IPS DF 4.7 (cell line): Measurements from ENCODE around the gene TSPAN15.

Source experiments
- DNase-seq: peaks from one replicate; pipeline ENCODE4 v3.0.0-alpha.2; 2013; ENCODE audit warnings: low spot score; ENCODE audit errors: extremely low read depth

TSPAN15 gene

GRCh38 chr10:69538461-69538860, 87.2 kb downstream of the TSPAN15 start:
- no peak for DNase-seq

GRCh38 chr10:69541463-69541862, 90.2 kb downstream of the TSPAN15 start:
- no peak for DNase-seq

GRCh38 chr10:69549959-69550358, 98.7 kb downstream of the TSPAN15 start:
- DNase-seq: no peak

GRCh38 chr10:69552268-69552667, 101.0 kb downstream of the TSPAN15 start:
- no peak for DNase-seq

- no peak for DNase-seq
Measured at GRCh38 chr10:69553328-69553727, 102.1 kb downstream of the TSPAN15 start.

- DNase-seq: no peak
Measured at GRCh38 chr10:69554611-69555010, 103.3 kb downstream of the TSPAN15 start.
